Mammary epithelial cell (primary cell): ENCODE data around the gene RINT1.

Source experiments
- CTCF ChIP-seq, 2 donors: IDR thresholded peaks in 1 of 2; conservative IDR thresholded peaks in 1 of 2; 2 replicates each; pipeline ENCODE4 v1.5.1; 2011 to 2012; ENCODE audit warnings: inconsistent platforms in 2 of 2, low read length in 2 of 2, mild to moderate bottlenecking in 2 of 2, control low read depth in 1 of 2, low read depth in 1 of 2; ENCODE audit not compliant: insufficient read depth in 1 of 2; ENCODE audit errors: extremely low read depth in 1 of 2
- EZH2 ChIP-seq: IDR thresholded peaks from 2 replicates; pipeline ENCODE4 v1.6.1; 2012; ENCODE audit warnings: low read length, inconsistent platforms, borderline replicate concordance

GRCh38 chr7:105567821-105568220, 35.8 kb downstream of the RINT1 start:
- TF ChIP-seq CTCF (conservative IDR thresholded peaks at IDR 0.05 in 1 of 2, IDR thresholded peaks at IDR 0.05 in 1 of 2; ENCODE audit: extremely low read depth in 1 of 2, insufficient read depth in 1 of 2, low read depth in 1 of 2, low read length in 2 of 2) (no peak), EZH2 (no peak)
